CD1c-positive myeloid dendritic cell (primary cell): ENCODE measurements around the gene MNS1.
A peak's percentile ranks its signal among the peaks of the same experiment; 100 is the strongest.
"Not testable (repeated sequence)": the region's sequence is repeated elsewhere in the genome, so short reads cannot be mapped to it uniquely, and the experiment has no call there.

ENCODE experiments used
- DNase-seq: peaks from one replicate; pipeline ENCODE4 v3.0.0-alpha.2; 2016; ENCODE audit errors: extremely low spot score

MNS1 gene

DNA sequence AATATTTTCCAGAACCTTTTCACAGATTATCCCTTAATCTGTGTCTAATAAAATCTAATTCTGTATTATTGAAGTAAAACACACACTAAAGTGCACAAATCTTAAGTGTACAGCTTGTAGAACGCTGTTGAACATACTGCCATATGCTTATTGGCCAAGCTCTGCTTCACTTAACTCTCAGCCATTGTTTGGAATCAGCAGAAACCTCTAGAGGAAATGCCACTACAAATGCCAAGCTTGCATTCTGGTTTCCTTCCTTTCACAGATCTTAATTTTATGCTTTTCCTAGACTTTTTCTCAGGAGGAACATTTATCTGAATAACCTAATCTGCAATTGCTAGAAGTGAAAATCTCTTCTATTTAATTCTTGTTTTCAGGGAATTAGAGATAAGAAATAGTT is 10.1 kb downstream of the MNS1 start:
- DNase-seq = no peak

DNA sequence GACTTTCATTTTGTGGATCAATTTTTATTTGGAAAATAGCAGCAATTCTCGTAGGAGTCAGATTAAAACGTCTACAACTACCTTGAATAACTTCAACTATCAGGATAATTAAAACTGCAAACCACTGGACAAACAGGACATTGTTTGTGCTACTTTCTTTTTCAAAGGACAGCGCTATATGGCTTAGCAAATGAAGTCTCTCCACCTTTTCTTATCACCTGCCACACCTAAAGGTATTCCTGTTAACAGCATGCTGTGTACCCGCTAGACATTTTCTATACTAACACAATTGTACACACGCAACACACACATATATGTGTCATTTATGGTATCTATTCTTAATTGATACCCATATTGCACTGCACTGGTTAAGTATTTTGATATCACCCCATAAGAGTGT is 19.2 kb downstream of the MNS1 start:
- DNase-seq = no peak

DNA sequence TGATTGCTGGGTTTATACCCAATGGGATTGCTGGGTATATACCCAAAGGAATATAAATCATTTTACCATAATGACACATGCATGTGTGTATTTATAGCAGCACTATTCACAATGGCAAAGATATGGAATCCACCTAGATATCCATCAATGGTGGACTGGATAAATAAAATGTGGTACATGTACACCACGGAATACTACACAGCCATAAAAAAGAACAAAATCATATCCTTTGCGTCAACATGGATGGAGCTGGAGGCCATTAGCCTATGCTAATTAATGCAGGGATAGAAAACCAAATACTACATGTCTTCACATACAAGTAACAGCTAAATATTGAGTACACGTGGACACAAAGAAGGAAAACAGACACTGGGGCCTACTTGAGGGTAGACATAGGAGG is 22.6 kb downstream of the MNS1 start:
- no peak for DNase-seq

DNA sequence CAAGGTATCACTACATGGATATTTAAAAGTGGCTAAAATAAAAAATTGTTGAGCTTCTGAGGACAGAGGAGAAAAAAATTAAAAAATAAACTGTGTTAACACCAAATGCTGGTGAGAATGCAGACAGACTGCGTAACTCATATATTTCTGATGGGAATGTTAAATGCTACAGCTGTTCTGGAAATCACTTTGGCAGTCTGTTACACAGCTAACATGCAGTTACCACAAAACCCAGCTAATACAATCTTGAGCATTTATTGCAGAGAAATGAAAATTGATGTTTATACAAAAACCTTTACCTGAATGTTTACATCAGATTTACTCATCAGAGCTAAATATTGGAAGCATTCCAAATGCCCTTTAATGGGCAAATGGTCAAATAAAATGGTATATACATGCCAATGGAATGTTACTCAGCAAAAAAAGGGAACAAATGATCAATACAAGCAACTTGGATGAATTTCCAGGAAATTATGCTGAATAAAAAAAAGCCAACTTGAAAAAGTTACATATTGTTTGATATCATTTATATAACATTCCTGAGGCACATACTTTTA is 24.6 kb downstream of the MNS1 start:
- DNase-seq = no peak

DNA sequence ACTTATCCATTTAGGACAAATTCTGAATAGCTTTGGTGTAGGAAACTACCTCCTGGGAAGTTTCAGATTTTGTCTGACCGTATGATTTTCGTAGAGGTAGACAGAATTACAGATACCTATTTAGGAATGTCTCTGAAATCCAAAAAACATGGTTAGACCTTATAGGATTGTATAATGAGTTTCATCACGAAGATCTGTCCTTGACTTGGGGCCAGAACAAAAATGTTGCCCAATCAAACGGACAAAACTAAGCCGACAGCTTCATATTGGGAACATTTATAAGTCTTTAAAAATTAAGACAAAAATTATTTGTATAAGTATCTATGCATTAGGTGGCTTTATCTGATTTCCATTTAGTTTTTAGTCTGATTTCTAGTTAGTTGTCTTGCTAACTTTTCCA is 32.6 kb downstream of the MNS1 start:
- no peak for DNase-seq

DNA sequence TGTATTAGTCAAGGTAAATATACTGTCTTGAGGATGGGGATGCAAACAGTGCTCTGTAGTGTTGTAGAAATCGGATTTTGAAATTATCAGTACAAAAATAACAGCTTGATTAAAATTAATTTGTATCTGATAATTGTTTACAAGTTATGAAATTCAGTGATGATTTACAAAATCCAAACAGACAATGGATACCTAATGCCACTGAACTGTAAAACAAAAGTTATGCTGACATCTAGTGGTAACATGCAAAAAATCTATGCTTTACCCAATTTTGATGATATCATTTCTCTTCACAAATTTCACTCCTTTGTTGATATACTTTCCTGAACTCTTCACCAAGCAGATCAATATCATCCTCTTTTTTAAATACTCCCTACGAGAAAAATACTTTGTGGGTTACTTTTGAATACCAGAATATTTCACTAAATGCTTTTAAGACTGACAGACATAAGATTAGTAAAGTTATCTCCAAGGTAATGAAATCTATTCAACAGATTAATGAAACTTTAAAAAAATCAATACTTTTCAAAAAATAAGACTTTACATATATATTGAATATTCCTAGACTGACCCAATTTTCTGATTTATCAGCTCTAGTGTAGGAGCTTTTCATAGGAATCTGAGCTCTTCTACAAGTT is 36.0 kb downstream of the MNS1 start:
- DNase-seq = peak; percentile 28

DNA sequence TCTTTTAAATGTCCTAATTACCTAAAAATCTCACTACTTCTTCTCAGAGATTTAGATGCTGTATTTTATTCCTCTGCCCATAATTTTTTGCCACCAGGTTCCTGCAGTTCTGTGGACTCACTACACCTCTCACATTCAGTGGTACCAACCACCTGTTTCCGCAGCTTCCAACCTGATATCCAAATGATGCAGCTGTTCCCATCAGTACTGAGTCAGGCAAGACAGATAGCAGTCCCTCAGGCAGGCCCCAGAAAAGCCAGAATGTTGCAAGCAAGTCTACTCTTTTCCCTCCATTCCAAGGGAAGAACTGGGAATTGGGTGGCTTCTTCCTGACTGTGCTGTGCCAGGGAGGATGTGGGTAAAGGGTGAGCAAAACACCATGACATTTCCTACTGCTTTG is 39.0 kb downstream of the MNS1 start:
- no peak for DNase-seq

DNA sequence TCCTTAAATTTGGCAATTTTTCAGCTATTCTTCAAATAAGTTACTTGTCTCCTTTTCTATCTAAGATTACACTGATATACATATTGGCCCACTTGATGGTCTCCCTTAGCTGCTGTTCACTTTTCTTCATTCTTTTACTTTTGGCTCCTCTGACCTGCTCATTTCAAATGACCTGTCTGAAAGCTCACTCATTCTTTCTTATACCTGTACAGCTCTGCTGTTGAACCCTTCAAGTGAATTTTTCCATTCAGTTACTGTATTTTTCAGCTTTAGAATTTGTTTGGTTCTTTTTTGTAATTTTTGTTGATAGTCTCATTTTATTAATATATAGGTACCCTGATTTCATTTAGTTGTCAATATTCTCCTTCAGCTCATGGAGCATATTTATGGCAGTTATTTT is 39.7 kb downstream of the MNS1 start:
- DNase-seq = no peak

DNA sequence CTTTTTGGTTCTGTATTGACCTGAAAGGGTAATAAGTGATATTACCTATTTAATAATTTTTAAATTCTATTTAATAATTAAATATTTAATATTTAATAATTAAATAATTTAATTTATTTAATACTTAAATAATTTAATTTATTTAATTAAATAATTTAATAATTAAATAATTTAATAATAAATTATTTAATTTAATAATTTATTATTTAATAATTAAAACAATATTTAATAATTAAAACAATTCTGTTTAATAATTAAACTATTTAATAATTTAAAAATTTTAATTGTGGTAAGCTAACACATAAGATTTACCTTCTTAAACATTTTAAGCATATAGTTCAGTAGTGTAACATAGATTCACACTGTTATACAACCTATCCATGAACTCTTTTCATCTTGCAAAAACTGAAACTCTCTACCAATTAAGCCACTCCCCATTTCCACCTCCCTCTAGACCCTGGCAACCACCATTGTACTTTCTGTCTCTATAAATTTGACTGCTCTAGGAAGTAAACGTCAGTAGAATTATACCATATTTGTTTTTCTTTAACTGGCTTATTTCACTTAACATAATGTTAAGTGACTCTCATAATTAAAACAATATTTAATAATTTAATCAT is 51.7 kb downstream of the MNS1 start:
- not testable (repeated sequence) for DNase-seq

DNA sequence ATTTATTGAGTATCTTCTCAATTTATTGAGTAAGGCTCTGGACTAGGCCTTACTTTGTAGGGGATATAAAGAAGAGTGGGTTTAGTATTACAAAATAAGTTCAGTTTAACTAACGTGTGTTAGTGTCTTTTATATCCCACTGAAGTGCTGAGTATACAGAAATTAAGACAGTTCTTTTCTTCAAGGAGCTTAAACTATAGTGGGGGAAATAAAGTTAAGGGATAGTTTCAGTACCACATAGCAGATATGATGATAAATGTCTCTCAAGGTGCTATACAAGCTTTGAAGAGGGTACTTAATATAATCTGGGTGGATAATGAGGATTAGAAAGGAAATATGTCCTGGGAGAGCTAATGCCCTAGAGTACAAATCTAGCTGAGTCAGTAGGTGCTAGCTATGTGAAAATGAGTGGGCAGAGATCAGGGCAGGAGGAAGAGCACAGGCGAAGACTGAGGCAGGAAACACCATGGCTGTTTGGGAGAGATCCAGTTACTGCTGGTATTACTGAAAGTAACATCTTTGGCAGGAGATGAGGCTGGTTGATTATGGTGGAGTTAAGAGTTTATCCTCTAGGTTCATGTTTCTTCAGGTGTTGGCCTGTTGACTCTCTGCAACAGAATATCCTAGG is 53.7 kb downstream of the MNS1 start:
- DNase-seq = no peak

DNA sequence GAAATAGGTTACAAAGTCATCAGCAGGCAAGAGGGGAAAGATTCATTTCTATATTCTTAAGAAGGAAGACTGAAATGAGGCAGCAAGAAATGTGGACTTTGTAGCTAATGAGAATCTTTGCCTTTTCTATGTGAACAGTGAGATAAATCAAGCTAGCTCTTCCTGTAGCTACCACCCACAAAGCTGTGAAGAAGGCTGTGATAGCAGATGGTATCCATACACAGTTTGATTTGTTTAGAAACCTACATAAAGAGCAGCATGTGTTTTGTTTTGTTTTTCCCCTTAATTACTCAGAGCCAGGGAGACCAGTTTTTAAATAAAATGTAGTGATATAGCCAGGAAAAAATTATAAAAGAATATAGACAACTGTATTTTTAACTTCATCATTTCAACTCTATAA is 54.2 kb downstream of the MNS1 start:
- DNase-seq = no peak

DNA sequence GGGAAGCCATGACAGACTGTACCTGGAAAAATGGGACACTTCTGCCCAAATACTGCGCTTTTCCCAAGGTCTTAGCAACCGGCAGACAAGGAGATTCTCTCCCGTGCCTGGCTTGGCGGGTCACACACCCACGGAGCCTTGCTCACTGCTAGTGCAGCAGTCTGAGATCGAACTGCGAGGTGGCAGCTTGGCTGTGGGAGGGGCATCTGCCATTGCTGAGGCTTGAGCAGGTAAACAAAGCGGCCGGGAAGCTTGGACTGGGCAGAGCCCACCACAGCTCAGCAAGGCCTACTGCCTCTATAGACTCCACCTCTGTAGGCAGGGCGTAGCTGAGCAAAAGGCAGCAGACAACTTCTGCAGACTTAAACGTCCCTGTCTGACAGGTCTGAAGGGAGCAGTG is 65.7 kb downstream of the MNS1 start:
- not testable (repeated sequence) for DNase-seq

DNA sequence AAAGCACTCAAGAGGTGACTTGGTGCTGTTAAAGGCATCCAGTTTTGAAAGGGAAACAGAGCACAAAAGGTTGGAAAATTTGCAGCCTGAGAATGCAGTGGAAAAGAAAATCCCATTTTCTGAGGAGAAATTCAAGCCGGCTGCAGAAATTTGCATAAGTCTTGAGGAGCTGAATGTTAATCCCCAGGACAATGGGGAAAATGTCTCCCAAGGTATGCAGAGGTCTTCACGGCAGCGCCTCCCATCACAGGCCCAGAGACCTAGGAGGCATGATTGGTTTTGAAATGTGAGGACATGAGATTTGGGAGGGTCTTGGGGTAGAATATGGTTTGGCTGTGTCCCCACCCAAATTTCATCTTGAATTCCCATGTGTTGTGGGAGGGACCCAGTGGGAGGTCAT is 67.6 kb downstream of the MNS1 start:
- DNase-seq = not testable (repeated sequence)

DNA sequence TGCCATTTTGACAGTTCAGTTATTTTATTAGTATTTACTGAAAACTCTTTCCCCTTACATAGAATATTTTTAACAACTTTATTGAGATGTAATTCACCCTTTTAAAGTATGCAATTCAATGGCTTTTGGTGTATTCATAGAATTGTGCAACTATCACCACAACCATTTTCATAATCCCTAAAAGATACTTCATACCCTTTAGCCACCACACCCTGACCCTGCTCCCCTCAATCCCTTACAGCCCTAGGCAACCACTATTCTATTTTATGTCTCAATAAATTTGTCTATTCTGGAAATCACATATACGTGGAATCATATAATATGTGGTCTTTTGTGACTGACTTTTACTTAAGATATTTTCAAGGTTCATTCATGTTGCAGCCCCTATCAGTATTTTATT is 70.0 kb downstream of the MNS1 start:
- no peak for DNase-seq

DNA sequence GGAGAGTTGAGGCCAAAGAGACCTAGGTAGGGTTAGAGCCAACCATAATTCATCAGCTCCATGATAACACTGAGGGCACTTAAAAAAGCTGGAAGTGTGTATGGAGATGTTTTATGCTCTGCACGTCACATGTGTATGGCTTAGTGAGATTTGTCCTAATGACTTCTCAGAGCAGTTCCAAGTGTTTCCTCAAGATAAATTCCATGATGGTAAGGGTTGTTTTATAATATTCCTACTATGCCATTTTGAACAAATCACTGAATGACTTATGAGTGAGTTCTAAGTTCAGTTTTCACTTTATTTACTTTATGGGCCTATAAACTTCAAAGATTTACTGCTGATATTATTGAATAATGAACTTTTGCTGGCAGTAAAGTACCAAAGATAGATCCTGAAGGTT is 71.7 kb downstream of the MNS1 start:
- no peak for DNase-seq

DNA sequence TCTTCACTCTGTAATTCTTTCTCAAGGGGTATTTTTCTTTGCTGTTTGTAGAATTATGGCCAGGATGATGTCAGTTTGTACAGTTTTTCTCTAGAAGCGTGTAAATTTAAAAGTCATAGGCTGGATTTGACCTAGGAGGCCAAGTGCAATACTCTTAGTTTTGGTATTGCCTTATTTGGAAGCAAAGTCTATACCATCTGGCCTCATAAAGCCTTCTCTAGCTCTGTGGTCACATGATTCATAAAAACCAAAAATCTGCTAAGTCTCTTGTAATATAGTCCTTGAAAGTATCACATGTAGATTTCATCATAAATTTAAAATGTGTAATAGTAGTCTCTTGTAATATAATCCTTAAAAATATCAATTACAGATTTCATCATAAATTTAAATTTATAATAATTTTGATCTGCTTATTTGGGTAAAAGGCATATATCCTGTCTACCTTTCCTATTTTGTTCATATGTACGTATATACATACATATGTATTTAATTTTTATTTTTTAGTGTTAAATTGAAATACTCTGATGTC is 74.1 kb downstream of the MNS1 start:
- no peak for DNase-seq

DNA sequence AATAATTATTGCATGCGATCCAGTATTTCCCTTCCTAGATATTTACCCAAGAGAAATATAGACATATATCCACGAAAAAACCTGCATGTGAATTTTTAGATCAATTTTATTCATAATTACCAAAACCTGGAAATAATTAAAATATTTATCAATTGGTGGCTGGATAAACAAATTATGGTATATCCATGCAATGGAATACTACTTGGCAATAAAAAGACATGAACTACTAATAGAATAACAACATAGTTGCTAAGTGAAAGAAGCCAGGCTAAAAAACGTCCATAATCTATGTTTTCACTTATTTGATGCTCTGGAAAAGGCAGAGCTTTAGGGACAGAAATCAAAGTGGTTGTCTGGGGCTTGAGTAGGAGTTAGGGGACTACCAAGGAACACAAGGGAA is 79.0 kb downstream of the MNS1 start:
- DNase-seq = no peak

DNA sequence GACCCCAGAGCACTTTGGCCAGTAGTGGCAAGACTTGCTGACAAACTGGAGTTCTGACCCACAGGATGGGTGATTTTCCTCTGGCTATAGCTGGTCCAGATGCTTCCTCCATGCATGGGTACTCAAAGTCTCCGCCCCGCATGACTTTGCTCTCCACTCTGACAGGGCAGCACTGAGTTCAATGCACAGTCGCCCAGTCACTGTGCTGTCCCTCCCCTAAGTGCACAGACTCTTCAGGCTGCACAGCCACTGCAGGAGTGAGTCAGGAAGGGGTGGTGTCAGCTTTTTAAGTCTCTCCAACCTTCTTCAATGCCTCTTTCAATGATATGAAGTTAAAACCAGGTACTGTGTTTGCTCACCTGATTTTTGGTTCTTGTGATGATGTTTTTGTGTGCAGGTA is 81.9 kb downstream of the MNS1 start:
- DNase-seq = no peak
